H1 (cell line): ENCODE results near the gene NR4A1. TPM values are rescaled to one million over a fixed set of nuclear protein-coding genes. Genes with fewer than 3 reads are reported as not detected.

Source experiments
- ASH2L ChIP-seq: fragments of 200-600, 300-600 bp; sonication (generic); IDR thresholded peaks from one replicate; pipeline ENCODE4 v1.7.1; 2017; ENCODE audit warnings: low read length
- BRCA1 ChIP-seq: IDR thresholded peaks from 2 replicates; pipeline ENCODE4 v1.6.1; 2012; ENCODE audit warnings: low read depth, low read length, improper control_type of control experiment
- CBX8 ChIP-seq: fragments of 300-800, 300-1000 bp; sonication (generic); IDR thresholded peaks from 2 replicates; pipeline ENCODE4 v1.7.1; 2016; ENCODE audit warnings: low read depth, low read length, borderline replicate concordance
- CHD1 ChIP-seq: IDR thresholded peaks from 2 replicates; pipeline ENCODE4 v1.6.1; 2012; ENCODE audit warnings: low read depth, low read length, improper control_type of control experiment
- CHD2 ChIP-seq: IDR thresholded peaks from 2 replicates; pipeline ENCODE4 v1.6.1; 2012; ENCODE audit warnings: low read length, improper control_type of control experiment
- CREB1 ChIP-seq: IDR thresholded peaks from 2 replicates; pipeline ENCODE4 v1.6.1; 2012; ENCODE audit warnings: inconsistent platforms
- CTCF ChIP-seq, 3 experiments: IDR thresholded peaks; 1 replicate in 2 of 3; 2 replicates in 1 of 3; pipeline versions ENCODE4 v1.5.1 to v1.6.1; 2011; ENCODE audit warnings: low read length in 3 of 3, mild to moderate bottlenecking in 3 of 3, inconsistent platforms in 2 of 3, low read depth in 1 of 3, moderate library complexity in 1 of 3; ENCODE audit not compliant: insufficient read depth in 1 of 3; ENCODE audit errors: control extremely low read depth in 1 of 3
- FOSL1 ChIP-seq: IDR thresholded peaks from 2 replicates; pipeline ENCODE4 v1.6.1; 2011; ENCODE audit warnings: mild to moderate bottlenecking, low read depth, low read length, moderate library complexity; ENCODE audit not compliant: insufficient read depth
- GTF2F1 ChIP-seq: IDR thresholded peaks from 2 replicates; pipeline ENCODE4 v1.6.1; 2012; ENCODE audit warnings: low read depth, low read length, improper control_type of control experiment, borderline replicate concordance
- KDM5A ChIP-seq: fragments of 200-600 bp; IDR thresholded peaks from 2 replicates; pipeline ENCODE4 v1.7.1; 2012; ENCODE audit warnings: mild to moderate bottlenecking, low read length, inconsistent platforms, mixed read lengths
- MAFK ChIP-seq: IDR thresholded peaks from 2 replicates; pipeline ENCODE4 v1.6.1; 2012; ENCODE audit warnings: low read depth, mild to moderate bottlenecking, improper control_type of control experiment, low read length
- NANOG ChIP-seq: IDR thresholded peaks from 2 replicates; pipeline ENCODE4 v1.6.1; 2011; ENCODE audit warnings: low read length, low read depth, mild to moderate bottlenecking, inconsistent platforms; ENCODE audit not compliant: insufficient read depth, poor library complexity, severe bottlenecking
- NRF1 ChIP-seq: IDR thresholded peaks from 2 replicates; pipeline ENCODE4 v1.6.1; 2011; ENCODE audit warnings: mild to moderate bottlenecking, low read depth, low read length, improper control_type of control experiment
- POU5F1 ChIP-seq: IDR thresholded peaks from 2 replicates; pipeline ENCODE4 v1.6.1; 2011; ENCODE audit warnings: low read depth, mild to moderate bottlenecking, low read length, moderate library complexity
- RBBP5 ChIP-seq: IDR thresholded peaks from 2 replicates; pipeline ENCODE4 v1.7.1; 2012; ENCODE audit warnings: low read depth, mild to moderate bottlenecking, inconsistent platforms, low read length, moderate library complexity, borderline replicate concordance
- RXRA ChIP-seq: IDR thresholded peaks from 2 replicates; pipeline ENCODE4 v1.6.1; 2011; ENCODE audit warnings: low read depth, mild to moderate bottlenecking, low read length, moderate library complexity; ENCODE audit not compliant: insufficient read depth
- SIN3A ChIP-seq, 2 experiments: IDR thresholded peaks in 1 of 2; conservative IDR thresholded peaks in 1 of 2; 2 replicates each; pipeline ENCODE4 v1.6.1; 2011 to 2012; ENCODE audit warnings: low read length in 2 of 2, improper control_type of control experiment in 1 of 2, low read depth in 1 of 2, mild to moderate bottlenecking in 1 of 2
- SIX5 ChIP-seq: IDR thresholded peaks from 2 replicates; pipeline ENCODE4 v1.6.1; 2011; ENCODE audit warnings: mild to moderate bottlenecking, low read depth, low read length
- SP2 ChIP-seq: IDR thresholded peaks from 2 replicates; pipeline ENCODE4 v1.6.1; 2012; ENCODE audit warnings: mild to moderate bottlenecking, low read length, inconsistent platforms
- TBP ChIP-seq: IDR thresholded peaks from 2 replicates; pipeline ENCODE4 v1.6.1; 2011; ENCODE audit warnings: low read depth, low read length, improper control_type of control experiment
- TEAD4 ChIP-seq: IDR thresholded peaks from 2 replicates; pipeline ENCODE4 v1.6.1; 2012; ENCODE audit warnings: low read depth, low read length, inconsistent platforms, mixed read lengths
- YY1 ChIP-seq: IDR thresholded peaks from 2 replicates; pipeline ENCODE4 v1.6.1; 2011; ENCODE audit warnings: low read depth, mild to moderate bottlenecking, low read length
- ZNF274 ChIP-seq: IDR thresholded peaks from 2 replicates; pipeline ENCODE4 v1.7.0; 2012; ENCODE audit warnings: low read length, borderline replicate concordance; ENCODE audit errors: extremely low read depth
- polyA plus RNA-seq, 7 experiments: library from polyadenylated mRNA; depleted of rRNA in 3 of 7; stranded (reverse) in 5 of 7; unstranded in 2 of 7; fragments of >200 nt in 5 of 7; fragments of 200-250 nt in 2 of 7; gene quantifications; 1 replicate in 5 of 7; 2 replicates in 1 of 7; 4 replicates in 1 of 7; pipeline versions ENCODE4 v1.2.1 to v1.2.3, GENCODE V29; 2011 to 2013; ENCODE audit warnings: missing spikeins in 2 of 7, mixed read lengths in 2 of 7
- total RNA-seq: library from RNA; stranded (reverse); fragmentation: NEBNext Ultra II Directional; extraction: Animal tissue kit (Norgen Biotek cat#: 25700); gene quantifications from 2 replicates; pipeline ENCODE4 v1.2.1, GENCODE V29; 2021

NR4A1 gene
- total and polyA plus RNA-seq, 2 of the 8 experiments (the other 6 are each of a cell fraction or from before 2014, with no cell fraction given): 18.7 to 23.3 TPM

GRCh38 chr12:52023182-52023975 lies 27.9 kb upstream of the NR4A1 start (continued):
- no peak for TF ChIP-seq MAFK
- TF ChIP-seq KDM5A: no peak
- no peak for TF ChIP-seq GTF2F1
- TF ChIP-seq RBBP5: 0 out of 2 replicates have a peak, but pooled peaks have one; percentile 19
- TF ChIP-seq FOSL1: no peak
- TF ChIP-seq CBX8: no peak
- no peak for TF ChIP-seq SP2
- TF ChIP-seq SIN3A (conservative IDR thresholded peaks at IDR 0.05 in 1 of 2, IDR thresholded peaks at IDR 0.05 in 1 of 2; ENCODE audit: low read depth in 1 of 2, low read length in 2 of 2): no peak
- no peak for TF ChIP-seq TEAD4
- no peak for TF ChIP-seq NANOG
- peak; percentile 89 to 95 (median 92) for TF ChIP-seq CTCF (IDR thresholded peaks at IDR 0.05; ENCODE audit: control extremely low read depth in 1 of 3, insufficient read depth in 1 of 3, low read depth in 1 of 3, low read length in 3 of 3)
- no peak for TF ChIP-seq NRF1
- TF ChIP-seq ASH2L: peak; percentile 22
- no peak for TF ChIP-seq BRCA1
- TF ChIP-seq CHD1: no peak
- TF ChIP-seq ZNF274: no peak
- no peak for TF ChIP-seq POU5F1
- no peak for TF ChIP-seq SIX5
- TF ChIP-seq CREB1: peak; percentile 72
- no peak for TF ChIP-seq YY1
- peak; percentile 39; the same call in 1 of the 2 replicates for TF ChIP-seq CHD2
- TF ChIP-seq TBP: no peak
- TF ChIP-seq RXRA: no peak
